ENCODE measurements around the gene ITSN2.
"Not testable (repeated sequence)": the region's sequence is repeated elsewhere in the genome, so short reads cannot be mapped to it uniquely, and the experiment has no call there.

ITSN2 gene

GRCh38 chr2:24360050-24360962, at the start of gene ITSN2:
Gene ITSN2 (minus strand): TSS chr2:24360536. CDS start chr2:24328082, 32,454 bp downstream.
- peaks cover 27% of the 10 kb centered on the region for H3K4me1 Mint-ChIP-seq (ENCODE audit: low read depth)
- peak within 1 kb of the TSS; percentile 92 for H3K27ac Mint-ChIP-seq
- peak within 1 kb of the TSS; percentile 87 for H3K4me3 Mint-ChIP-seq
- H3K9me3 Mint-ChIP-seq = no peaks in the 10 kb centered on the region
- no peaks in the 10 kb centered on the region for H3K27me3 Mint-ChIP-seq
- peak; percentile 91 for DNase-seq
- peaks cover 15% of the 10 kb centered on the region for H3K36me3 Mint-ChIP-seq (ENCODE audit: low read depth)

- Mint-ChIP-seq H3K4me1 (ENCODE audit: low read depth) (no peaks in the 10 kb centered on the region), H3K4me3 (no peak overlapping the region), H3K27me3 (peaks cover 22% of the 10 kb centered on the region), H3K9me3 (no peaks in the 10 kb centered on the region), H3K36me3 (ENCODE audit: low read depth) (no peaks in the 10 kb centered on the region), H3K27ac (no peak overlapping the region)
- no peak for DNase-seq
Measured at GRCh38 chr2:24409171-24409570, 48.8 kb upstream of the ITSN2 start.

- DNase-seq; H3K27ac Mint-ChIP-seq; H3K4me1 Mint-ChIP-seq (ENCODE audit: low read depth); H3K4me3 Mint-ChIP-seq; H3K9me3 Mint-ChIP-seq; H3K36me3 Mint-ChIP-seq (ENCODE audit: low read depth): not testable (repeated sequence)
- H3K27me3 Mint-ChIP-seq = peaks cover 27% of the 10 kb centered on the region
Measured at GRCh38 chr2:24408704-24409103, 48.4 kb upstream of the ITSN2 start.

GRCh38 chr2:24404491-24404921, 44.2 kb upstream of the ITSN2 start:
- no peak overlapping the region for H3K4me3 Mint-ChIP-seq

GRCh38 chr2:24403832-24404212, 43.5 kb upstream of the ITSN2 start:
- DNase-seq = no peak
- H3K4me1 Mint-ChIP-seq (ENCODE audit: low read depth) = peaks cover 14% of the 10 kb centered on the region
- no peaks in the 10 kb centered on the region for H3K36me3 Mint-ChIP-seq (ENCODE audit: low read depth)
- no peaks in the 10 kb centered on the region for H3K9me3 Mint-ChIP-seq
- H3K27ac Mint-ChIP-seq = no peak overlapping the region
- H3K4me3 Mint-ChIP-seq = no peak overlapping the region
- peaks cover 33% of the 10 kb centered on the region for H3K27me3 Mint-ChIP-seq

More at GRCh38 chr2:24404491-24404921, 44.2 kb upstream of the ITSN2 start:
- Mint-ChIP-seq H3K27me3 (peaks cover 36% of the 10 kb centered on the region), H3K4me1 (ENCODE audit: low read depth) (peaks cover 14% of the 10 kb centered on the region), H3K9me3 (no peaks in the 10 kb centered on the region), H3K27ac (no peak overlapping the region), H3K36me3 (ENCODE audit: low read depth) (no peaks in the 10 kb centered on the region)
- DNase-seq = no peak

- H3K4me3 Mint-ChIP-seq = no peak overlapping the region
- H3K27ac Mint-ChIP-seq = no peak overlapping the region
- H3K36me3 Mint-ChIP-seq (ENCODE audit: low read depth) = no peaks in the 10 kb centered on the region
- H3K4me1 Mint-ChIP-seq (ENCODE audit: low read depth) = peaks cover 14% of the 10 kb centered on the region
- peaks cover 30% of the 10 kb centered on the region for H3K27me3 Mint-ChIP-seq
- no peaks in the 10 kb centered on the region for H3K9me3 Mint-ChIP-seq
- no peak for DNase-seq
Measured at GRCh38 chr2:24403168-24403831, 43.0 kb upstream of the ITSN2 start.

GRCh38 chr2:24402242-24403097, 42.1 kb upstream of the ITSN2 start:
- H3K27me3 Mint-ChIP-seq = peaks cover 26% of the 10 kb centered on the region
- no peak overlapping the region for H3K27ac Mint-ChIP-seq
- H3K36me3 Mint-ChIP-seq (ENCODE audit: low read depth) = no peaks in the 10 kb centered on the region
- peaks cover 14% of the 10 kb centered on the region for H3K4me1 Mint-ChIP-seq (ENCODE audit: low read depth)
- H3K9me3 Mint-ChIP-seq = no peaks in the 10 kb centered on the region
- no peak for DNase-seq
- H3K4me3 Mint-ChIP-seq = no peak overlapping the region

- no peak overlapping the region for H3K27ac Mint-ChIP-seq
- H3K4me1 Mint-ChIP-seq (ENCODE audit: low read depth) = peaks cover 14% of the 10 kb centered on the region
- H3K36me3 Mint-ChIP-seq (ENCODE audit: low read depth) = no peaks in the 10 kb centered on the region
- no peaks in the 10 kb centered on the region for H3K9me3 Mint-ChIP-seq
- peaks cover 22% of the 10 kb centered on the region for H3K27me3 Mint-ChIP-seq
- no peak for DNase-seq
- H3K4me3 Mint-ChIP-seq = no peak overlapping the region
Measured at GRCh38 chr2:24400207-24400907, 40.0 kb upstream of the ITSN2 start.

GRCh38 chr2:24399434-24400206, 39.3 kb upstream of the ITSN2 start:
- Mint-ChIP-seq H3K4me3 (no peak overlapping the region), H3K27ac (no peak overlapping the region), H3K27me3 (peaks cover 22% of the 10 kb centered on the region), H3K36me3 (ENCODE audit: low read depth) (no peaks in the 10 kb centered on the region), H3K9me3 (no peaks in the 10 kb centered on the region), H3K4me1 (ENCODE audit: low read depth) (peaks cover 14% of the 10 kb centered on the region)
- DNase-seq = no peak

- no peak for DNase-seq
- Mint-ChIP-seq H3K9me3 (no peaks in the 10 kb centered on the region), H3K27ac (no peak overlapping the region), H3K4me1 (ENCODE audit: low read depth) (no peaks in the 10 kb centered on the region), H3K4me3 (no peak overlapping the region), H3K36me3 (ENCODE audit: low read depth) (no peaks in the 10 kb centered on the region), H3K27me3 (no peaks in the 10 kb centered on the region)
Measured at GRCh38 chr2:24394998-24395397, 34.7 kb upstream of the ITSN2 start.

GRCh38 chr2:24392542-24393059, 32.3 kb upstream of the ITSN2 start:
- no peak overlapping the region for H3K27ac Mint-ChIP-seq
- no peaks in the 10 kb centered on the region for H3K27me3 Mint-ChIP-seq
- H3K9me3 Mint-ChIP-seq = no peaks in the 10 kb centered on the region
- no peaks in the 10 kb centered on the region for H3K4me1 Mint-ChIP-seq (ENCODE audit: low read depth)
- DNase-seq = no peak
- no peak overlapping the region for H3K4me3 Mint-ChIP-seq
- no peaks in the 10 kb centered on the region for H3K36me3 Mint-ChIP-seq (ENCODE audit: low read depth)

GRCh38 chr2:24385366-24385765, 25.0 kb upstream of the ITSN2 start:
- no peak overlapping the region for H3K27ac Mint-ChIP-seq
- no peaks in the 10 kb centered on the region for H3K9me3 Mint-ChIP-seq
- H3K4me3 Mint-ChIP-seq = no peak overlapping the region
- no peak for DNase-seq
- H3K4me1 Mint-ChIP-seq (ENCODE audit: low read depth) = peaks cover 2% of the 10 kb centered on the region
- H3K36me3 Mint-ChIP-seq (ENCODE audit: low read depth) = no peaks in the 10 kb centered on the region
- H3K27me3 Mint-ChIP-seq = no peaks in the 10 kb centered on the region

GRCh38 chr2:24382363-24383073, 22.2 kb upstream of the ITSN2 start:
- Mint-ChIP-seq H3K4me1 (ENCODE audit: low read depth) (peaks cover 2% of the 10 kb centered on the region), H3K4me3 (no peak overlapping the region), H3K36me3 (ENCODE audit: low read depth) (no peaks in the 10 kb centered on the region), H3K27me3 (no peaks in the 10 kb centered on the region), H3K9me3 (no peaks in the 10 kb centered on the region), H3K27ac (no peak overlapping the region)
- DNase-seq = peak; percentile 62

All from activated T-cell treated with anti-CD3 and anti-CD28 coated beads, Interleukin-2, amount 50 U/mL, for 24 hours (primary cell).